AG04449 (cell line): Measurements from ENCODE around the gene MOB2.
"Not testable (repeated sequence)": the region's sequence is repeated elsewhere in the genome, so short reads cannot be mapped to it uniquely, and the experiment has no call there.

Experiments used
- CTCF ChIA-PET: fragments of 350-600 bp; formaldehyde crosslinking; extraction: SDS; loops from one replicate; lab custom pipeline; 2021; ENCODE audit warnings: antibody characterized with exemption; lab: Yijun Ruan, JAX
- POLR2A ChIA-PET: fragments of 400-600, 350-600 bp; formaldehyde crosslinking; extraction: SDS; loops from one replicate; lab custom pipeline; 2020; ENCODE audit warnings: antibody characterized with exemption, inconsistent platforms; lab: Yijun Ruan, JAX
- DNase-seq: peaks from one replicate; pipeline ENCODE4 v3.0.0-alpha.2; 2010; ENCODE audit warnings: low read depth, low spot score
- H3K4me3 ChIP-seq: 2 replicates; pipeline ENCODE4 v1.5.1; 2011; ENCODE audit warnings: low read depth, mild to moderate bottlenecking, control low read depth, low read length
- CTCF ChIP-seq: IDR thresholded peaks from one replicate; pipeline ENCODE4 v1.5.1; 2011; ENCODE audit warnings: mild to moderate bottlenecking, moderate library complexity, low read length, control low read depth, inconsistent platforms; ENCODE audit not compliant: insufficient read depth; ENCODE audit errors: missing control alignments

Gene MOB2

GRCh38 chr11:1438967-1439330 is 47.6 kb downstream of the MOB2 start:
- TF ChIP-seq CTCF: no peak
- H3K4me3 ChIP-seq: no peak overlapping the region
- POLR2A ChIA-PET: no interaction called here
- CTCF ChIA-PET: no interaction called here
- DNase-seq: no peak

GRCh38 chr11:1438261-1438966 is 48.2 kb downstream of the MOB2 start:
- CTCF ChIA-PET: no interaction called here
- DNase-seq: no peak
- no peak for TF ChIP-seq CTCF
- H3K4me3 ChIP-seq: no peak overlapping the region
- POLR2A ChIA-PET: no interaction called here

GRCh38 chr11:1437500-1437899 is 49.1 kb downstream of the MOB2 start:
- CTCF ChIA-PET: no interaction called here
- TF ChIP-seq CTCF: no peak
- no peak overlapping the region for H3K4me3 ChIP-seq
- POLR2A ChIA-PET: no interaction called here
- peak; percentile 9 for DNase-seq

GRCh38 chr11:1436468-1437039 is 50.0 kb downstream of the MOB2 start:
- ChIA-PET POLR2A (no interaction called here), CTCF (no interaction called here)
- DNase-seq: no peak
- no peak for TF ChIP-seq CTCF
- H3K4me3 ChIP-seq: no peak overlapping the region

GRCh38 chr11:1435820-1436467 is 50.6 kb downstream of the MOB2 start:
- no peak for DNase-seq
- POLR2A ChIA-PET: no interaction called here
- CTCF ChIA-PET: no interaction called here
- no peak for TF ChIP-seq CTCF
- H3K4me3 ChIP-seq: no peak overlapping the region

- POLR2A ChIA-PET, CTCF ChIA-PET, DNase-seq, H3K4me3 ChIP-seq: not testable (repeated sequence)
Observed at GRCh38 chr11:1435479-1435819, 51.1 kb downstream of the MOB2 start.
